Measurements from ENCODE around the gene DTNA. TPM values are rescaled to one million over a fixed set of nuclear protein-coding genes. Genes with fewer than 3 reads are reported as not detected.

The DTNA gene
- total and polyA plus RNA-seq, 2 donors (not counting 1 experiment from before 2014, with no cell fraction given) = 38.8 to 49.8 TPM

DNA sequence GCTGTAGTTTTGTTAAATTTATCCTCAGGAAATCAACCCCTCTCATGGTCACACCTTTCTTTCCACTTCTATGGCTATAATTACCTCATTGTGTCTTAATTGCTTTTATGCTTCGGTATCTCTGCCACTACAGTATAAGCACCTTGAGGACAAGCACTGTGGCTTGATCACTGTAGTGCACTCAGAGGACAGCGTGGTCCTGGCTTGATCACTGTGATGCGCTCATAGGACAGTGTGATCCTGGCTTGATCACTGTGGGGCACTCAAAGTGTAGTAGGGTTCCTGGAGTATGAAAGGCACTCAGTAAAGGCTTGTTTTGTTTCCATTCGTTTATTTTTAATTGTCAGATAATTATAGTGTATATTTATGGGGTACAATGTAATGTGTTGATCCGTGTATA is 44.2 kb downstream of the DTNA start:
- H3K4me1 ChIP-seq (ENCODE audit: control insufficient read depth, extremely low read depth, insufficient read depth, low read length) = no peaks in the 10 kb centered on the region
- H3K36me3 ChIP-seq (ENCODE audit: control insufficient read depth, insufficient read depth, low read length) = no peaks in the 10 kb centered on the region
- no peaks in the 10 kb centered on the region for H3K27me3 ChIP-seq (ENCODE audit: control insufficient read depth, insufficient read depth, low read length)
- no peak for DNase-seq (ENCODE audit: low read depth in 2 of 2)
- H4K20me1 ChIP-seq (ENCODE audit: control insufficient read depth, extremely low read depth, insufficient read depth, low read length) = no peaks in the 10 kb centered on the region
- H3K4me3 ChIP-seq (replicated peaks in 1 of 4; ENCODE audit: control extremely low read depth in 1 of 4, insufficient read depth in 1 of 4, low read depth in 3 of 4, low read length in 4 of 4) = no peak overlapping the region
- no peak overlapping the region for H3K9ac ChIP-seq (ENCODE audit: insufficient read depth, low read length)
- H3K9me3 ChIP-seq (ENCODE audit: control insufficient read depth, insufficient read depth, low read depth, low read length) = no peaks in the 10 kb centered on the region
- no peak for TF ChIP-seq EZH2 (IDR thresholded peaks at IDR 0.05; ENCODE audit: low read length, missing control alignments)
- TF ChIP-seq, protein P1, sequence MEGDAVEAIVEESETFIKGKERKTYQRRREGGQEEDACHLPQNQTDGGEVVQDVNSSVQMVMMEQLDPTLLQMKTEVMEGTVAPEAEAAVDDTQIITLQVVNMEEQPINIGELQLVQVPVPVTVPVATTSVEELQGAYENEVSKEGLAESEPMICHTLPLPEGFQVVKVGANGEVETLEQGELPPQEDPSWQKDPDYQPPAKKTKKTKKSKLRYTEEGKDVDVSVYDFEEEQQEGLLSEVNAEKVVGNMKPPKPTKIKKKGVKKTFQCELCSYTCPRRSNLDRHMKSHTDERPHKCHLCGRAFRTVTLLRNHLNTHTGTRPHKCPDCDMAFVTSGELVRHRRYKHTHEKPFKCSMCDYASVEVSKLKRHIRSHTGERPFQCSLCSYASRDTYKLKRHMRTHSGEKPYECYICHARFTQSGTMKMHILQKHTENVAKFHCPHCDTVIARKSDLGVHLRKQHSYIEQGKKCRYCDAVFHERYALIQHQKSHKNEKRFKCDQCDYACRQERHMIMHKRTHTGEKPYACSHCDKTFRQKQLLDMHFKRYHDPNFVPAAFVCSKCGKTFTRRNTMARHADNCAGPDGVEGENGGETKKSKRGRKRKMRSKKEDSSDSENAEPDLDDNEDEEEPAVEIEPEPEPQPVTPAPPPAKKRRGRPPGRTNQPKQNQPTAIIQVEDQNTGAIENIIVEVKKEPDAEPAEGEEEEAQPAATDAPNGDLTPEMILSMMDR (conservative IDR thresholded peaks at IDR 0.05 in 1 of 2, IDR thresholded peaks at IDR 0.05 in 1 of 2; ENCODE audit: low read depth in 1 of 2, low read length in 2 of 2) = no peak
- H3K4me2 ChIP-seq (ENCODE audit: extremely low read depth, insufficient read depth, low read length) = no peak overlapping the region
- no peaks in the 10 kb centered on the region for H3K79me2 ChIP-seq (ENCODE audit: control insufficient read depth, insufficient read depth, low read length)
- no peak overlapping the region for H3K27ac ChIP-seq (ENCODE audit: insufficient read depth, low read length)
- no peak overlapping the region for H2AFZ ChIP-seq (ENCODE audit: low read length)

DNA sequence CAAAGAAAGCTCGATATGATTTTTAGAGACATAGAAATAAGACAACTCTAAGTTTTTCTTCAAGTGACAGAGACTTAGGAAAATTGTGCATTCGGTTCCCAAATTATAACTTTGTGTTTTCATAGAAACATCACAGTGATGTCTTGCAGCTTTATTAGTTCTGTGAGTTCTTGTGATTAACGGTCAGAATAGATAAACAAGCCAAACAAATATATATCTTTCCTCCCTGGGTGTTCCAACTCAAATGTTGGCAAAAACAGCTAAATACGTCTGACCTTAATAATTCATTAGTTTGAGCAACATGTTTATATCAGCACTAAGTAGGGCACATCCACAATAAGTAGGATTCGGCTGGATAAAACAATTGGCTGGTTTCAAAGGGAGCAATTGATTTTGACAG is 47.6 kb downstream of the DTNA start:
- H3K27ac ChIP-seq (ENCODE audit: insufficient read depth, low read length) = no peak overlapping the region
- no peak for DNase-seq (ENCODE audit: low read depth in 2 of 2)
- H2AFZ ChIP-seq (ENCODE audit: low read length) = no peak overlapping the region
- no peaks in the 10 kb centered on the region for H3K36me3 ChIP-seq (ENCODE audit: control insufficient read depth, insufficient read depth, low read length)
- no peak overlapping the region for H3K4me3 ChIP-seq (replicated peaks in 1 of 4; ENCODE audit: control extremely low read depth in 1 of 4, insufficient read depth in 1 of 4, low read depth in 3 of 4, low read length in 4 of 4)
- H3K9me3 ChIP-seq (ENCODE audit: control insufficient read depth, insufficient read depth, low read depth, low read length) = no peaks in the 10 kb centered on the region
- H4K20me1 ChIP-seq (ENCODE audit: control insufficient read depth, extremely low read depth, insufficient read depth, low read length) = no peaks in the 10 kb centered on the region
- H3K27me3 ChIP-seq (ENCODE audit: control insufficient read depth, insufficient read depth, low read length) = no peaks in the 10 kb centered on the region
- H3K4me2 ChIP-seq (ENCODE audit: extremely low read depth, insufficient read depth, low read length) = no peak overlapping the region
- TF ChIP-seq EZH2 (IDR thresholded peaks at IDR 0.05; ENCODE audit: low read length, missing control alignments) = no peak
- TF ChIP-seq, protein P1 (conservative IDR thresholded peaks at IDR 0.05 in 1 of 2, IDR thresholded peaks at IDR 0.05 in 1 of 2; ENCODE audit: low read depth in 1 of 2, low read length in 2 of 2) = no peak
- H3K9ac ChIP-seq (ENCODE audit: insufficient read depth, low read length) = no peak overlapping the region
- no peaks in the 10 kb centered on the region for H3K79me2 ChIP-seq (ENCODE audit: control insufficient read depth, insufficient read depth, low read length)
- H3K4me1 ChIP-seq (ENCODE audit: control insufficient read depth, extremely low read depth, insufficient read depth, low read length) = no peaks in the 10 kb centered on the region

DNA sequence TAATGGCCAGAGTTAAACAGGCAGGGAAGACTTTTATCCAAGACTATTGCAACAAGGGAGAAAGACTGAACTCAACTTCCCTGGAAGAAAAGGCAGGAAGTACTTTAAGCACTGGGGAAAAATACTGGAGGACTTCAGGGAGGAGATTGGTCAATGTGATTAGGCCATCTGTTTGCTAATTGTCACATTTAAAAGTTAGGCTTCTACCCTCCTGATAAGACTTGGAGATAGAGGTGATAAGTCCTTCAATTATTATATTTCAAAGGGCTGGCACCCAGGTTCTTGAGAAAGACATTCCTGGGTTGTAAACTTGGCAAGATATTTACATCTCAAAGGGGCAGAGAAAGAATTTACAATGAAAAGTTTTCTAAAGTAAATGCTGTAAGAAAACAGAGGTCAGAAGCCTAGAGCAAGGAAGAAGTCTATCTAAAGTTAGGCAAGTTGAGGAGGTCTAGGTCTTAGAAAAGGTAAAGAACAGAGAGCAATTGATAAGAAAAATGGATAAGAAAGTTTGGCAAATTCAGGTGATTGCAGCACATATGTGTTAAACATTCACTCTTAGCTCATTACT is 48.4 kb downstream of the DTNA start:
- H2AFZ ChIP-seq (ENCODE audit: low read length) = no peak overlapping the region
- no peaks in the 10 kb centered on the region for H3K36me3 ChIP-seq (ENCODE audit: control insufficient read depth, insufficient read depth, low read length)
- H3K4me2 ChIP-seq (ENCODE audit: extremely low read depth, insufficient read depth, low read length) = no peak overlapping the region
- H4K20me1 ChIP-seq (ENCODE audit: control insufficient read depth, extremely low read depth, insufficient read depth, low read length) = no peaks in the 10 kb centered on the region
- H3K27me3 ChIP-seq (ENCODE audit: control insufficient read depth, insufficient read depth, low read length) = no peaks in the 10 kb centered on the region
- no peaks in the 10 kb centered on the region for H3K4me1 ChIP-seq (ENCODE audit: control insufficient read depth, extremely low read depth, insufficient read depth, low read length)
- TF ChIP-seq EZH2 (IDR thresholded peaks at IDR 0.05; ENCODE audit: low read length, missing control alignments) = no peak
- TF ChIP-seq, protein P1 (conservative IDR thresholded peaks at IDR 0.05 in 1 of 2, IDR thresholded peaks at IDR 0.05 in 1 of 2; ENCODE audit: low read depth in 1 of 2, low read length in 2 of 2) = no peak
- no peak overlapping the region for H3K27ac ChIP-seq (ENCODE audit: insufficient read depth, low read length)
- DNase-seq (ENCODE audit: low read depth in 2 of 2) = no peak
- H3K79me2 ChIP-seq (ENCODE audit: control insufficient read depth, insufficient read depth, low read length) = no peaks in the 10 kb centered on the region
- H3K9me3 ChIP-seq (ENCODE audit: control insufficient read depth, insufficient read depth, low read depth, low read length) = no peaks in the 10 kb centered on the region
- no peak overlapping the region for H3K9ac ChIP-seq (ENCODE audit: insufficient read depth, low read length)
- no peak overlapping the region for H3K4me3 ChIP-seq (replicated peaks in 1 of 4; ENCODE audit: control extremely low read depth in 1 of 4, insufficient read depth in 1 of 4, low read depth in 3 of 4, low read length in 4 of 4)

All from fibroblast of lung (primary cell).